H1 (cell line): Measurements from ENCODE around the gene RNF144A. TPM values are rescaled to one million over a fixed set of nuclear protein-coding genes. Genes with fewer than 3 reads are reported as not detected.

Source experiments
- EZH2 ChIP-seq: fragments of 200-600 bp; sonication (generic); IDR thresholded peaks from 2 replicates; pipeline ENCODE4 v1.7.1; 2012; ENCODE audit warnings: low read depth, mild to moderate bottlenecking, moderate library complexity, low read length, inconsistent platforms; ENCODE audit not compliant: severe bottlenecking
- KDM1A ChIP-seq: fragments of 200-600, 300-600 bp; sonication (generic); IDR thresholded peaks from 2 replicates; pipeline ENCODE4 v1.7.1; 2016; ENCODE audit warnings: mild to moderate bottlenecking, low read length, borderline replicate concordance
- POLR2A ChIP-seq, 2 experiments: IDR thresholded peaks; 1 replicate in 1 of 2; 2 replicates in 1 of 2; pipeline ENCODE4 v1.6.1; 2011; ENCODE audit warnings: low read depth in 2 of 2, low read length in 2 of 2, mild to moderate bottlenecking in 2 of 2; ENCODE audit errors: control extremely low read depth in 1 of 2
- POLR2AphosphoS5 ChIP-seq: IDR thresholded peaks from 2 replicates; pipeline ENCODE4 v1.6.1; 2011; ENCODE audit warnings: low read depth, low read length
- YY1 ChIP-seq: IDR thresholded peaks from 2 replicates; pipeline ENCODE4 v1.6.1; 2011; ENCODE audit warnings: low read depth, mild to moderate bottlenecking, low read length
- polyA plus RNA-seq, 7 experiments: library from polyadenylated mRNA; depleted of rRNA in 3 of 7; stranded (reverse) in 5 of 7; unstranded in 2 of 7; fragments of >200 nt in 5 of 7; fragments of 200-250 nt in 2 of 7; gene quantifications; 1 replicate in 5 of 7; 2 replicates in 1 of 7; 4 replicates in 1 of 7; pipeline versions ENCODE4 v1.2.1 to v1.2.3, GENCODE V29; 2011 to 2013; ENCODE audit warnings: missing spikeins in 2 of 7, mixed read lengths in 2 of 7
- total RNA-seq: library from RNA; stranded (reverse); fragmentation: NEBNext Ultra II Directional; extraction: Animal tissue kit (Norgen Biotek cat#: 25700); gene quantifications from 2 replicates; pipeline ENCODE4 v1.2.1, GENCODE V29; 2021

The RNF144A gene
- total and polyA plus RNA-seq, 2 of the 8 experiments (the other 6 are each of a cell fraction or from before 2014, with no cell fraction given): 14.0 to 15.0 TPM

DNA sequence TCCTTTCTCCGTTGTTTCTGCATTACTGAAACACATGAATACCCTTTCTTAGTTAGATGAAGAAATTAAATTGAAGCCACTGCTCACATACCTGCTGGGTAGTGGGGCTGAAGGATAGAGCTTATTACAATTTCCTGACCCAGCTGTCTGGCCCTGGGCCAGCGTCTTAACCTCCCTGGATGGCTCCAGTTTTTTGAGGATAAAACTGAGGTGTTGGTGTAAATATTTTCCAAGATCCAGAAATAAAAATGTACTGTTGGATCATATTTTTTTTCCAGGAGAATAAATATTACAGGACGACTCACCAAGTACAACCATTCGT lies 3.5 kb downstream of the RNF144A start (continued):
- TF ChIP-seq KDM1A (no peak), EZH2 (no peak), YY1 (no peak), POLR2A (IDR thresholded peaks at IDR 0.05; ENCODE audit: control extremely low read depth in 1 of 2, low read depth in 2 of 2, low read length in 2 of 2) (no peak), POLR2AphosphoS5 (no peak)
